Breast epithelium (tissue), 3 donors: ENCODE data around the gene NUP62CL.

Experiments
- POLR2A ChIP-seq: fragments of 450-650 bp; IDR thresholded peaks from one replicate; pipeline ENCODE4 v1.6.1; 2016; ENCODE audit warnings: antibody characterized with exemption, mild to moderate bottlenecking, moderate library complexity
- TF ChIP-seq, protein P1 (sequence below), 3 donors: fragments of 450-650 bp; IDR thresholded peaks; one replicate each; pipeline ENCODE4 v1.5.1; 2016 to 2017; ENCODE audit warnings: antibody characterized with exemption in 3 of 3, mild to moderate bottlenecking in 3 of 3, moderate library complexity in 3 of 3

DNA sequence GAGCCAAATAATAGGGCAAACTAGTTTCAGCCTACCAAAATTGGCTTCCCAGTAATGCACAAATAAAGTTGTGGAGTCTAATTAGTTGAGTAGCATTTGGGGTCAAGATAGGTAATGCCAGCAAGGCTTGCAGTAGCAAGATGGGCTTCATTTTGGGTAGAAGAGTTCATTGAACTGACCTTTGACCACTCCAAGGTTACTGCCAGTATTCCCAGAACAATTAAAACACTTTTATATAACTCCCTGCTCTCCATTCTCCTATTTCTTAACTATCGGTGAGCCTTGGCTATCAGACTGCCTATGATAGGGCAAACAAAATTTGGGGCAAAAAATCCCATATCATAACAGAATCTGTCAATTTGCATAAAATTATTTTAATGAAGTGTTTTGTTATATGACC, 7.2 kb upstream of the NUP62CL start:
- TF ChIP-seq, protein P1, sequence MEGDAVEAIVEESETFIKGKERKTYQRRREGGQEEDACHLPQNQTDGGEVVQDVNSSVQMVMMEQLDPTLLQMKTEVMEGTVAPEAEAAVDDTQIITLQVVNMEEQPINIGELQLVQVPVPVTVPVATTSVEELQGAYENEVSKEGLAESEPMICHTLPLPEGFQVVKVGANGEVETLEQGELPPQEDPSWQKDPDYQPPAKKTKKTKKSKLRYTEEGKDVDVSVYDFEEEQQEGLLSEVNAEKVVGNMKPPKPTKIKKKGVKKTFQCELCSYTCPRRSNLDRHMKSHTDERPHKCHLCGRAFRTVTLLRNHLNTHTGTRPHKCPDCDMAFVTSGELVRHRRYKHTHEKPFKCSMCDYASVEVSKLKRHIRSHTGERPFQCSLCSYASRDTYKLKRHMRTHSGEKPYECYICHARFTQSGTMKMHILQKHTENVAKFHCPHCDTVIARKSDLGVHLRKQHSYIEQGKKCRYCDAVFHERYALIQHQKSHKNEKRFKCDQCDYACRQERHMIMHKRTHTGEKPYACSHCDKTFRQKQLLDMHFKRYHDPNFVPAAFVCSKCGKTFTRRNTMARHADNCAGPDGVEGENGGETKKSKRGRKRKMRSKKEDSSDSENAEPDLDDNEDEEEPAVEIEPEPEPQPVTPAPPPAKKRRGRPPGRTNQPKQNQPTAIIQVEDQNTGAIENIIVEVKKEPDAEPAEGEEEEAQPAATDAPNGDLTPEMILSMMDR (IDR thresholded peaks at IDR 0.05), result no peak
- TF ChIP-seq POLR2A, result no peak
